HG03139 (cell line): Measurements from ENCODE around the gene DAGLA.

ENCODE experiments used
- ATAC-seq: cut with Tn5 transposase; IDR thresholded peaks from one replicate; pipeline ENCODE4 v1.9.1; 2021; ENCODE audit not compliant: unreplicated experiment

DAGLA gene

DNA sequence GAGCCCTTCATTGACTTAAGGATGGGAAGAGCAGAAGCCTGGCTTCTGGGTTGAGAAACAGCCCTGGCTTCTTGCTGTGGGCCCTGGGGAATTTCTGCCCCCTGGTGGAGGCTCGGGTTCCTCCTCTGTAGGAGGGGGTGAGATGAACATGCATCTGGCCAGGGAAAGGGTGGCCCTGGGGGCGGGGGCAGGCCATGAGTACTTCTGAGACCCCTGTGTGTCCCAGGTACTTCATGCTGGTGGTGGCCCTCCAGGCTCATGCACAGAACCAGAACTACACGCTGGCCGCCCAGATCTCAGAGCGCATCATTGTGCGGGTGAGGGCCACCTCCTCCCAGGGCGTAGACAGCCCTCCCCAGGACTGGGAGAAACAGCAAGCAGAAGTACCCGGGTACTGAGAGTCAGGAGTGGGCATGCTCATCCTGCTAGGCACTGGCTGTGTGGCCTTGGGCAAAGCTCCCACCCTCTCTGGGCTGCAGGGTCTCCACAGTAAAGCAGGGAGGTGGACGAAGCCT, 96.4 kb downstream of the DAGLA start:
- ATAC-seq: no peak

DNA sequence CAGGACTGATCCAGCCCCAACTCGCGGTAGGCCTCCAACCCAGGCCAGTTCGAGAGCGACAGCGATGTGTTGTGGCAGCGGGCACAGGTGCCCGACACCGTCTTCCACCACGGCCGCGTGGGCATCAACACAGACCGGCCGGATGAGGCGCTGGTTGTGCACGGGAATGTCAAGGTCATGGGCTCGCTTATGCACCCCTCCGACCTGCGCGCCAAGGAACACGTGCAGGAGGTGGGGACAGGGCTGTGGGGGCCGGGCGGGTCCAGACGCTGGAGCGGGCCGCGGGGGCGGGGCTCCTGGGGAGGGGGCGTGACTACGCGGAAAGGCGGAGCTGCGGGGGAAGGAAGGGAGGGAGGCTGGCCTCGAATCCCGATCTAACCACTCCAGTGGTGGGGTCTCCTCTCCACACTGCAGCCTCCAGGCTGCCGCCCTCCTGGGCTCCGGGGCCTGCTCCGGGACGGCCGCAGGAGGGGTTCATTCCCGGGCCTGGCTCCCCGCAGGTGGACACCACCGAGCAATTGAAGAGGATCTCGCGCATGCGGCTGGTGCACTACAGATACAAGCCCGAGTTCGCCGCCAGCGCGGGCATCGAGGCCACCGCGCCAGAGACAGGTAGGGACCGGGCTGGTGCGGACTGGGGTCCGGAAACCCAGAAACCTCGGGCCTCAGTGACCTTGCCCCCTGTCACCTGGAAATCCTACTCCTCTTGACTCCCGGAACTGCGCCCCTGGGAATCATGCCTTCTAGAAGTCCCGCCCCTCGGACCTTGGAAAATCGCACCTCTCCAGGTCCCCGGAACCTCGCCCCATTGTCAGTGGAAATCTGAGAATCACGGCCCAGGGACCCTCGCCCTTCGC, 97.3 kb downstream of the DAGLA start:
- no peak for ATAC-seq

DNA sequence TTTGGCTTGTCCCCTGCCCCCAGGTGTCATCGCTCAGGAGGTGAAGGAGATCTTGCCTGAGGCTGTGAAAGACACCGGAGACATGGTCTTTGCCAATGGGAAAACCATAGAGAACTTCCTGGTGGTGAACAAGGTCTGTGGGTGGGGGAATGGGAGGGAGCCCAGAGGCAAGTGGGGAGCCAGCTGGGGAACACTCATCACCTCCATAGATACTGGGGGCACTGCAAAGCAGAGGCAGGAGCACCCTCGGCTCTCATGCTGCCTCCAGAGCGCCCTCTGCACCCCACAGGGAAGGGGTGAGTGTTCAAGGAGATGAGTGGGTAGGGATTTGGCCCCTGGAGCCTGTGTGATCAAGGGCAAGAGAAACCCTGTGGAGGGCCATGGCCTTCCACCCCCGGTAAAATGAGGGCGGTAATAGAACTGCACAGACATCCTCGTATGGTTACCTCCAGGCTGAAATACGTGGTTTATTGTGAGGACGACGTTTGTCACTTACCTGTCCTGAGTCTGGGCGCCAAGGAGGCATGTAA, 98.2 kb downstream of the DAGLA start:
- no peak for ATAC-seq

DNA sequence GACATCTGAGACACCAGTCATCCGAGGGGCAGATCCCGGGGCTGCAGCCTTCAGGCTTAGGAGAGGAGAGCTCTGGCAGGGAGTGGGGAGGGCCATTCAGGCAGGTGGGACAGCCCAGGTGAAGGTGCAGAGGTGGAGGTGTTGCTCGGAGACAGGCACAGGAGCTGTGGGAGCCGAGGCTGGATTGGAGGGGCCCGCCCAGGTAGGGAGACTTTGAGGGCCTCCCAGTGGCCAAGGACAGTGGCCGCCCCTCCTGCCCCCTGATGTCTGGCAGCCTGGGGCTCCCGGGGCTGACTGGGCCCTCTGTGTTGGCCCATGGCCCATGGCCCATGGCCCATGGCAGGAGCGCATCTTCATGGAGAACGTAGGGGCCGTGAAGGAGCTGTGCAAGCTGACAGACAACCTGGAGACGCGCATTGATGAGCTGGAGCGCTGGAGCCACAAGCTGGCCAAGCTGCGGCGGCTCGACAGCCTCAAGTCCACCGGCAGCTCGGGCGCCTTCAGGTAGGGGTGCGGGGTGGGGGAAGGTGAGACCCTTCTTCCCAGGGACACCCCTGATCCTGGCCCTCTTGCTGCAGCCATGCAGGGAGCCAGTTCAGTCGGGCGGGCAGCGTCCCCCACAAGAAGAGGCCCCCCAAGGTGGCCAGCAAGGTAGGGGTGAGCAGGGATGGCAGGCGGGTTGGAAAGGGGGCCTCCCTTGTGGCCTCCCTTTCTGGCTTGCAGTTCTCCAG, 98.9 kb downstream of the DAGLA start:
- no peak for ATAC-seq

DNA sequence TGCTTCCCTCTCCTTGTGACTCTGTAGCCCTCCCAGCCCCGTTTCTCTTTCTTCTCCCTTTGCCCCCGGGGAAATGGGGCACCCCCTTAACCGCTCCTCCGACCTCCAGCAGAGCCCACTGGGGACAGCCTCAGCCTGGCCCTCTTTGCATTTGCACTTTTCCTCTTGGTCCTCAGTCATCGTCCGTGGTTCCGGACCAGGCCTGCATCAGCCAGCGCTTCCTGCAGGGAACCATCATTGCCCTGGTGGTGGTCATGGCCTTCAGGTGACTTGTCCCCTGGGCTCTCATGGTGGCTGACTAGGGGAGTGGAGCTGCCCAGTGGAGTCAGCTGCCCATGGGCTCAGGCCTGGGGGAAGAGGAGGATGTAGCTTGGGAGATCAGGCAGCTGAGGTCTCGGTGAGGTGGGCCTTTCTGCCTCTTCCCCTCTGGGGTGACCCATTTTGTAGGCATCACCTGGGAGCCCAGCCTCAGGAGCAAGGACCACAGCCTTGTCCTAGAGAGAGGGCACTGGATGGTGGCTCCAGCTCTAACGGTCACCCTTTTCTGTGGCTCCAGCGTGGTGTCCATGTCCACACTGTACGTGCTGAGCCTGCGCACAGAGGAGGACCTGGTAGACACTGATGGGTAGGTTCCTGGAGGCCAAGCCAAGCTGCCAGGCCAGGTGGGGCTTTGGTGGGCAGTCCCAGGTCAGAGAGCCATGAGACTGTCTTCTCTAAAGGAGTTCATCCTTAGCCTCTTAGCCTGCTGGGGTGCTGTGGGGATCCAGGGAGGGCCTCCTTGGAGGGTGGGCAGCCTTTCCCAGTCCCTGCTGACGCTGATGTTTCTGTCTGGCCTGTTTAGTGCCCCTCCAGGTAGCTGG, 99.7 kb downstream of the DAGLA start:
- no peak for ATAC-seq

DNA sequence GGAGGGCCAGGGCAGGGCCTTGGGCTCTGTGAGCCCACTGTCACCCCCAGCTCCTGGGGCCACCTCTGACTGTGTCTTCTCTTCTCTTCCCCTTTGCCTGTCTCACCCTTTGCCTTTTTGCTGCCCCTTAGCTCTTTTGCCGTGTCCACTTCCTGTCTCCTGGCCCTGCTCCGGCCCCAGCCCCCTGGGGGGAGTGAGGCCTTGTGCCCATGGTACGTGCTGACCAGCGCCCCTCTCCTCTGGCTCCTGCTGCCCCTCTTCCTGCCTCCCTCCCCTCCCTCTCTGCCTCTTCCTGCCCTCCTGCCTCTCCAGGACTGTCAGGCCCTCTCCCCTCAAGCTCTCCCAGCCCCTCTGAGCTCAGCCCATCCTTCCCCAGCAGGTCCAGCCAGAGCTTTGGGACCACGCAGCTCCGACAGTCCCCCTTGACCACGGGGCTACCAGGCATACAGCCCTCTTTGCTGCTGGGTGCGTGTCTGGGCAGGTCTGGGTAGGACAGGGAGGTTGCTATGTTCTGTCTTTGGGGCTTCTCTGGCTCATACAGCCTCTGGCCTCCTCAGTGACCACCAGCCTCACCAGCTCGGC, 100.5 kb downstream of the DAGLA start:
- ATAC-seq: no peak

DNA sequence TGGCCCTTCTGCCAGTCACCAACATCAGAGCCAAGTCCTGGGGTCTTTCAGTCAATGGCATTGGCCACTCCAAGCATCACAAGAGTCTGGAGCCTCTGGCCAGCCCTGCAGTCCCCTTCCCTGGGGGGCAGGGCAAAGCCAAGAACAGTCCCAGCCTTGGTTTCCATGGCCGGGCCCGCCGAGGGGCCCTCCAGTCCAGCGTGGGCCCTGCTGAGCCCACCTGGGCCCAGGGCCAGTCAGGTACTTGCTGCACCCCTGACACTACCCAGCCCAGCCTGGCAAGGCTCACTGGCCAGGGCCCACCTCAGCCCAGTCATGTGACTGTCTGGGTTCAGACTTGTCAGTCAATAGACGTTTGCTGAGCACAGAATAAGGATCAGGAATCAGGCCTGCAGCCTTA, 101.4 kb downstream of the DAGLA start:
- ATAC-seq: no peak

DNA sequence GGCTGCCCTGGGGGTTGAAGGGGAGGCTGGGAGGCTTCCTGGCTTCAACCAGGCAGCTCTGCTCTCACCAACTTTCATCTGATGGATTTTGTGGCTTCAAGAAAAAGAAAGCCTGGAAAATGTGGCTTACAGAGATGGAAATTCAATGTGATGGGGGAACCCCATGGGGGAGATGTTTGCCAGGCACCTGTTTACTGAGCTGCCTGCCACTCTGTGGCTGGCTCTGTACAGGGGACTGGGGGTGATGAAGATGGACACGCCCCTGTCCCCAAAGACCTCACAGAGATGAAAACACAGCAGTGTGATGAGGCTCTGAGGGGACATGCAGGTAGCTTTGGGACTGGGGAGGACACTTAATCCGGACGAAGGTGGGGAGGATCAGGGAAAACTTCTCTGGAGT, 102.1 kb downstream of the DAGLA start:
- no peak for ATAC-seq

DNA sequence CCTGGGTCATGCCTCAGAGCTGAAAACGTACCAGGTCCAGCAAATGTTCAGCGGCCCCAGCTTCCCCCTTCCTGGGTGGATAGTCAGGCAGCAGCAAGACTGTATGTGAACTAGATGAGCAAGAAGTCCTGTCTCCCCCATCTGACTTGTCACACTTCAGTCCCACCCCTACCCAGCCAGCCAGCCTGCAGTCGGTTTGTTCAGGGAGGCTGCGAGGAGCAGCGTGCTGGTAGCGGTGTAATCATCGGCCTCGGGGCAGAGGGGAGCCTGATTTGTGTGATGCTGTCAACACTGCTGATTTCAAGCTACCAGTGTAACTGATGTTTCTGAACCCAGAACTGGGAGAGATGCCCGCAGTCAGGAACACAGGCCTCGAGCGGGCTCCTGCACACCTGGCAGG, 102.7 kb downstream of the DAGLA start:
- ATAC-seq: no peak

DNA sequence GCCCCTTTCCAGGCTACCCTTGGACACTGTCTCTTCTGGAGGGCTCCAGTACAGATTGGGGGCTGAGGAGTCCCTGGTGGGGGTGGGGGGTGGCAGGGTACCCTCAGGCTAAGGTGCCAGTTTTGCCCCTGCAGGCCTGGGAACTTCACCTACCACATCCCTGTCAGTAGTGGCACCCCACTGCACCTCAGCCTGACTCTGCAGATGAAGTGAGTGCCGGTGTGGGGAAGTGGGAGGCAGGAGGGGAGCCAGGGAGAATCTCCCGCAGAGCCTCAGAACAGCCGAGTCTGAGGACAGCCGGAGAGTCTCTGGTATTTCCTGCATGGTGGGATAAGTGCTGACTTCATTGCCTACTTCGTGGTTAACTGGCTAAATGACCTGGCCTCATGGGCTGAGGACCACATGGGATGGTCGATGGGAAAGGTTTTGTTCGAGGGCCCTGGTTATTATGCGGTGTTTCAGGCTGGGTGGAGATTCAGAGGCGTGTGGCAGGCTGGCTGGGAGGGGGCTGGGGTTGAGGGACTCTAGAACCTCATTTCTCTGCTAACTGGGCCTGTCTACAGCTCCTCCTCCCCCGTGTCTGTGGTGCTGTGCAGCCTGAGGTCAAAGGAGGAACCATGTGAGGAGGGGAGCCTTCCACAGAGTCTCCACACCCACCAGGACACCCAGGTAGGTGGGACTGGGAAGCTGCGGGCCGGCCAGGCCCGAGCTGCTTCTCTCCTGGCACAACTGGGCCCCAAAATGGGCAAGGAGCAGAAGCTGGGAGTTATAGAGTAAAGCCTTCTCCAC, 103.7 kb downstream of the DAGLA start:
- ATAC-seq: no peak

DNA sequence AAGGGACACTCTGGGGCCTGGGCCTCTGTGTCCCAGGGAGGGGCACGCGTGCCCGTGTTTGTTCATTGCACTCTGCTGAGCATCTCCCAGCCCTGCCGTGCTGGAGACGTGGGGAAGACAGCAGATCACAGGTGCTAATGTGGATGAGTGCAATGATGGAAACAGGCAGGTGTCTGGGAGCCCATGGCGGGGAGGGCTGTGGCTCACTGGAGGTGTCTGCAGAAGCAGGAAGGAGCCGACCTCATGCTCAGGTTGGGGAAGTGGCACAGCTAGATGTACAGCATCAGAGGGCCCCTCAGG, 104.3 kb downstream of the DAGLA start:
- ATAC-seq: no peak

DNA sequence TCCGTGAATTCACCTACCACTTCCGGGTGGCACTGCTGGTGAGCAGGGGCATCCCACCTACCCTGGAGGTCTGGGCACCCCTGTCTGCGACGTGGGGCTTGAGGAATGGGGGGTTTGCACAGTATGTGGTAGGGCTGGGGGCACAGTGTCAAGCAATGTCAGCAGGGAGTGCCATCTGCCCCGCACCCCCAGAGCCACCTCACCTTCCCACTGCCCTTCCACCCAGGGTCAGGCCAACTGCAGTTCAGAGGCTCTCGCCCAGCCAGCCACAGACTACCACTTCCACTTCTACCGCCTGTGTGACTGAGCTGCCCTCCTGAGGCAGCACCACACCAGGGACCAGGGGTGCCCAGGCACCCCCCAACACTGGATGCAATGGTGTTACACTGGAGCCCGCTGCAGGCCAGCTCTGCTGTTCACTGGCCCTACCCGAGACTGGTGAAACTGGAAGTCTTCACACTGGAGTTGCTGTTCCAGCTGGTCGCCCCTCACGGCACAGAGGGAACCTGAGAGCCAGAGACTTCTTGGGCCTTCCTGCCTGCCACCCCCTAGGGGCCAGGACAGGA, 105.7 kb downstream of the DAGLA start:
- ATAC-seq: no peak

DNA sequence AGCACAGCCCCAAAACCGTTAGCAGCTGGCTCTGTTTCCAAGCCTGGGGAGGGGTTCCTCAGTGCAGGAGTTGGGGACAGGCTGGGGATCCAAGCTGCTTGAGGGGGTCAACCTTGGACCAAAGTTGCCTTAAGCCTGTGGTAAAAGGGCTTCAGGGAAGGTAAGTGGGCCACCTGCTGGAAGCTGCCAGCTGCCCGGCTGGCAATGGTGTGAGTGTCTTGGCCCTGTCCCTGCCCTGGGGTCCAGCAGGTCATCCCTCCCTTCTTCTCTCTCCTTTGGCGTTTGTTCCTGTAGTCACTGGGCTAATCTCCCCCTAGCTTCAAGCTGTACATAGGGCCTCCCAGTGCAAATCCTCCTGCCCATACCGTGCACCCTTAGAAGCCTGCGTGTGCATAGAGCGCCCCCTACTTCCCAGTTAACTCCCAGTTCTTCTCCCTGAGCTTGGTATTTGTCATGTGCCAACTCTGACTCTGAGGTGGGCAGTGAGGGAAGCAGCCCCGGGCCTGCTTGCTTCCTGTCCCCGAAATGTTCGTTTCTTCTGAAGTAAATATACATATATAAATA, 107.8 kb downstream of the DAGLA start:
- ATAC-seq: no peak

DNA sequence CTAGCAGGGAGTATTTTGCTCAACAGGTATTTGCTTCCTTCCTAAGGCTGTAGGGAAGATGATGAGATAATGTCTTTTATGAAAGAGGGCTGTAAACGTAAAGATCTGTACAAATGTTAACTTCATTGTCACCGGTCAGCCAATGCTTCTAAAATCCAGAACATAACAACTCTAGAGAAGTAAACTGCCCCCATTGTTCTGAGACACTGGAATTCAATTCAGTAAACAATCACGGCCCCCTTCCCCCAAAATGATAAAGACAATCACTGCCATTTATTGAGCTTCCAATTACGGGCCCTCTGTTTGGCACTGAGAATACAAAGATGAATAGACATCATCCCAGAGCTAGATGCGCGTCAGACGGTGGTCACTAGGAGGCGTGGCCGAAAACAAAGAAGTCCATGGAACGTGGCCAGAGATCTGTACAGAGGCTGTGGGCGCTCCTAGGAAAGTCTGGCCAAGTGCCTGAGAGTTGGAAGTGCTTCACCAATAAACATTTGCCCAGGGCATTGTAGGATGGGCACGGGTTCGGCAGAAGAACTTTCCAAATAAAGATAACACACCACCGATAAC, 111.6 kb downstream of the DAGLA start:
- no peak for ATAC-seq

DNA sequence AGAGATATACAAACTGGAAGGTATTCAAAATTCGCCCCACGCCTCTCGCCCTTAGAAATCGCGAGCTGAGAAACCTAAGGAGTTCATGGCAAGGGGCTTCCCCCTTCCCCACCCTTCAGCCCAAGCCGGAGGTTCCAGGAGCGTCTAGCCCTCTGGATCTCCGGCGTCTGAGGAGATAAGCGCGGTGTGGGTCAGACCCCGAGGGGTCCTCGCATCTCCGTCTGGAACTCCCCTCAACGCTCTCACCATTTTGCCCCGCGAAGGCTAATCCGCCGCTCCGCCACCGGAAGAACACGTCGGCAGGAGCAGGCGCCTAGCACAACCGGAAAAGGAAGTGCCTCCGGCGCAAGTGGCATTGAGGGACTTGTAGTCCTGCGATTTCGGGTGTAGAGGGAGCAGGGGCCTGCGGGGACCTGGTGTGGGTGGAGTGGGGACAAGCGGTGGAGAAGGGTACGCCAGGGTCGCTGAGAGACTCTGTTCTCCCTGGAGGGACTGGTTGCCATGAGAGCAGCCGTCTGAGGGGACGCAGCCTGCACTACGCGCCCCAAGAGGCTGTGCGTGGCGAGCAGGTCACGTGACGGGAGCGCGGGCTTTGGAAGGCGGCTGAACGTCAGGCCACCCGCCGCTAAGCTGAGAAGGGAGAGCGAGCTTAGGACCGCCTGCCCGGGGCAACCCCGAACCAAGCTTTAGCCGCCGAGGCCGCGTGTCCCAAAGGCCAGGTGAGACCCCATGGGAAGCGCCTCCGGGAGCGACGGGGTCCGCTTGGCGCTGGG, 112.3 kb downstream of the DAGLA start, which contains the start of the genes FEN1 and TMEM258:
TSS of gene FEN1 (plus strand) at position 602 of the 773 bp plus-strand sequence. CDS start 2,451 bp downstream, outside the sequence.
TSS of gene TMEM258 (minus strand) at position 290 of the 773 bp plus-strand sequence. CDS start at position 249, 41 bp downstream.
- peak; percentile 73 for ATAC-seq

DNA sequence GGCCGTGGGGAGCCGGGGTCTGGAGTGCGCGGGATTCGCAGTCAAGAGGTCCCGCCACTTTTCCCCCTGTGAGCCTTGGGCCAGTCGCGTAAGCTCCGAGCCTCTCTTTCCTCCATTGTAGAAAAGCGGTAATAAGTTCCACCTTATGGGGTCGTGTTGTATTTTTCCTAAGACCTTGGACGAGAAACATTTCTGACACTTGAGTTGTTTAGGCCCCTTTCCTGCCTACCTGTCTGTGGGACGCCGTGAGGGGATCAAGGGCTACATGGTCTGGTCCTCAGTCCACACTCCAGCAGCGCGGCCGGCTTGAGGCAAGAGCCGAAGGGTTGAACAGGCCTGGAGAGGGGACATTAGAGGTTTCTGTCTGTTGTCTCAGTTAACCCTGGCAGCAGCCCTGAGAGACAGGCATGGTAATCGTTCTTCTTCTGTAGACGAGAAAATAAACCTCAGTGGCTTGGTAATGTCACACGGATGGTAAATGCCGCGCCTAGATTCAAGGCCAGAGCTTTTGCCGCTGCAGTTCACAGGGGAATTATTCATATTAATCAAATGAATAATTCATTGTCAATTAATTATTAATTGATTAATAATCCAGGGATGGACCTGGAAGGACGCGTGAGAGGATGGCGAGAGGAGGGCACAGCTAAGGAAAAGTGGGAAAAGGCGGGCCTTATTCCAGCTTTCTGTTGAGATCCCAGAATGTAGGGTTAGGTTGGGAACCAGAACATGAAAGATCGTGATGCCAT, 113.1 kb downstream of the DAGLA start:
- peak; percentile 28 for ATAC-seq

DNA sequence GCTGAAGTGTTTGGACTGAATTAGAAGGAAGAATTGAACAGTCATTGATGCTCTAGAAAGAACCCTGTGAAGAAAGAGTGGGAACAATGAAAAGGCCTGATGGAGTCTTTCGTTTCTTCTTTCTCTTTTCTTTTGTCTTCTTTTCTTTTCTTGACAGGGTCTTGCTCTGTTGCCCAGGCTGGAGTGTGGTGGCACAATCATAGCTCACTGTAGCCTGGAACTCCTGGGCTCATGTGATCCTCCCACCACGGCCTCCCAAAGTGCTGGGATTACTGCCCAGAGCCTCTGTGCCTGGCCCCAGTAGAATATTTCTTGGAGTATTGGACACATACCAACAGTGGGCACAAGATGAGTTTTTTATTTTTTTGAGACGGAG, 113.6 kb downstream of the DAGLA start:
- ATAC-seq: no peak
